Measurements from ENCODE around the gene SFMBT2.

Gene SFMBT2

GRCh38 chr10:7362471-7362870 is 48.4 kb downstream of the SFMBT2 start:
- DNase-seq, result no peak

DNA sequence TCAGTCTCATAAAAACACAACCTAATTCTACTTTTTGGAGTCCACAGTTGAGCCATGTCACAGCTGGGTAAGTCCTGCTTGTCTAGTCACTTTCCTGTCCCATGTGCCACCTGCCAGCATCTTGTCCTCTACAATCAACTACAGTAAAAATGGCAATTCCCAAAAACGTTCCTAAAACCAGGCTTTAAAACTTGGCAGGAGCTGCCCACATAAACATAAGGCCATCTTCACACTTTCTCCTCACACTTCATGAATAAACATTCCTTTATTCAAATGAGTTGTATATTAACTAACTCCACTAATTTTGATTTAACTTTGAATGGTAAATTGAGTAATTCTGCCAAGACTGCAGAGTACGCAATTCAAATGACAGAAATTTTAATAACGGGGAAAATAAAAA is 49.5 kb downstream of the SFMBT2 start:
- no peak for DNase-seq

- no peak for DNase-seq
Measured at GRCh38 chr10:7359954-7360353, 50.9 kb downstream of the SFMBT2 start.

DNA sequence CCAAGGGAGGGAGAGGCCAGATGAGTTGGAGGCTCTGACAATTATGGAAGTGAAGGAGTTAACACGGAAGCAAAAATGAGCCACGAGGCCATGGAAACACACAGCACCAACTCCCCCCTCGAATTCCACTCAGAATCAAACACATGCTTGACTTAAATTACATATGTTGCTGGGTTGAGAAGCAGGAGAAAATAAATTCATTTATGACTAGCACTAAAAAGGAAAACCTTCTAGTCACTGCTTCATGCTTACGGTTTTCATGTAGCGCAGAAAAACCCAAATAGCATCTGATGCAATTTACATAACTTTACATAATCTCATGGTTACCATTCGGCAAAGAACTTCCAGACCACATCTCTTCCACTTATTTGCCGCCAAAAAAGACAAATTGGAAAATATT is 51.5 kb downstream of the SFMBT2 start:
- DNase-seq, result no peak

GRCh38 chr10:7357193-7357592 is 53.6 kb downstream of the SFMBT2 start:
- DNase-seq, result no peak

DNA sequence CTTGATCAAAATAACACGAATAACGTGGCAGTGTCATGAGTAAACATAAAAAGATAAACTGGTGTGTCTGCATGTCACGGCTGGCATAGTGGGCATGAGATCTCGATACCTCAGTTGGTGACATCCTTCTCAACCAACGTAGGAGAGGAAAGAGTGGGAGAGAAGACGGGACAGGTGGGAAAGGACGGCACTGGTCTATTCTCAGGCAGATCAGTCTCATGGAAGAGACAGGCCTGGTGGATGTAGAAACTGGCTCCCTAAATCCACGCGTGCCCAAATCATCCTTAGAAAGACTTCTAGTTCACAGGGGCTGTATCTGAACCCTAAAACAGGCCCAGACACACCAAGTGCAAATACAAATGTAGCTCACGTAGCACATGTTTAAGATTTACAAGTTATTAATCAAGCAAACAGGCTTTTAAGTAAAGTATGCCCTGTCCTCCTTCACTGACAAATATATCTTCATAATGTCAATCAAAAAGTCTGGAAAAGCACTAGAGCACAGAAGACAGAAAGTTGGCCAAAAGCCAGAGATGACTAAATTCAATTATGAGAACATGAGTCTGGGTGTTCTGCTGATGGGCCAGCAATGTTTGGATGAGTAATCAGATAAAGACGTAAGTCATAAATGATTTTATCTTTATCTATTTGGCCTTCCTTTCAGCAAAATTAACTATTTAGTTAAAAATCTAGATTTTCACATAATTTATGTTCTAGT is 56.3 kb downstream of the SFMBT2 start:
- no peak for DNase-seq

- DNase-seq, result no peak
Measured at GRCh38 chr10:7351894-7352293, 58.9 kb downstream of the SFMBT2 start.

DNA sequence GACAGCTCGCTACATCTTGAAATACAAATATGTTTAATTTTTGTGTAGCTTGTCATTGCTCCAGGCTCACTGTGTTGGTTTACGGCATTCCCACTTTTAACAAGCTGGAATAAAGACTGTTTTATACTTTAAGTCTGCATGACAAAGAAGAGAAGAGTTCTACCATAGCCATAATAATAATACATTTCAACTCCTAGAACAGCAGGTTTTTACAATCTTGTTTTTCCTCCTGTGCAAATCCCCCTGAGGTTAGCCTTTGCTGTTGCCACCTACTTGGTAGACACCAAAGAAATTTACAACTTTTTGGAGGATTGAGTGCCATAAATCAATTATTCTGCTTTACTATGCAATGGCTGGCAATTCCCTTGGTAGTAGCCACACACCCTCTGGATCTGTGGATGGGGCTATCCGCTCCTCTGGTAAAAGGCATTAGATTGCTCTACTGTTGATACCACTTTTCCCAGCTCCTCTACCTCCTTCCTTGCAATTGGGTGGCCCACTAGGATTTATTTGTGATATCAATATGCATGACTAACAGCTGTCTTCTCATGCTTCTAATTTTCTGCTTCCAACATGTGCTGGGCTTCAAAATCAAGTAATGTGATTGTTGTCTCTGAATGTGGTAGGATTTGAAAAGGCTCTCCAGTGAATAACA is 60.2 kb downstream of the SFMBT2 start:
- DNase-seq, result no peak

DNA sequence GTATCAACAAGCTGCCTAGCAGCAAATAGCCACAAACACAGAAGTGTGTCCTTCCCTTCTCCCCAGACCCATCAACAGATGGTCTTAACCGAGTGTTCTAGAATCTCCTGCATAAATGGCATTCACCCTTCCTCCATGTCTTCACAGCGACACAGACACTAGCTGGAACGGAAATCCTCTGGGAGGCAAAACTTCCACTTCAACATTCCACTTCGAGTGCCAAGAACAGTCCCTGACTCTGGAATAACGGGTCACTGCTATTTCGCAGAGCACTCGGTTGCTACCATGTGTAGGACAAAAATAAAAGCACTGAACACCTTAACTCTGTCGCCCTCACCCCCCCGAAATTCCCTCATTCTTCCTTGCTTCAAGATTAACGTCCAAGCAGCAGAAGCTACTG is 65.1 kb downstream of the SFMBT2 start:
- DNase-seq, result no peak

- DNase-seq, result no peak
Measured at GRCh38 chr10:7343040-7343439, 67.8 kb downstream of the SFMBT2 start.

- DNase-seq, result no peak
Measured at GRCh38 chr10:7340179-7340874, 70.5 kb downstream of the SFMBT2 start.

- DNase-seq, result no peak
Measured at GRCh38 chr10:7339510-7339909, 71.3 kb downstream of the SFMBT2 start.

- no peak for DNase-seq
Measured at GRCh38 chr10:7338469-7338868, 72.4 kb downstream of the SFMBT2 start.

DNA sequence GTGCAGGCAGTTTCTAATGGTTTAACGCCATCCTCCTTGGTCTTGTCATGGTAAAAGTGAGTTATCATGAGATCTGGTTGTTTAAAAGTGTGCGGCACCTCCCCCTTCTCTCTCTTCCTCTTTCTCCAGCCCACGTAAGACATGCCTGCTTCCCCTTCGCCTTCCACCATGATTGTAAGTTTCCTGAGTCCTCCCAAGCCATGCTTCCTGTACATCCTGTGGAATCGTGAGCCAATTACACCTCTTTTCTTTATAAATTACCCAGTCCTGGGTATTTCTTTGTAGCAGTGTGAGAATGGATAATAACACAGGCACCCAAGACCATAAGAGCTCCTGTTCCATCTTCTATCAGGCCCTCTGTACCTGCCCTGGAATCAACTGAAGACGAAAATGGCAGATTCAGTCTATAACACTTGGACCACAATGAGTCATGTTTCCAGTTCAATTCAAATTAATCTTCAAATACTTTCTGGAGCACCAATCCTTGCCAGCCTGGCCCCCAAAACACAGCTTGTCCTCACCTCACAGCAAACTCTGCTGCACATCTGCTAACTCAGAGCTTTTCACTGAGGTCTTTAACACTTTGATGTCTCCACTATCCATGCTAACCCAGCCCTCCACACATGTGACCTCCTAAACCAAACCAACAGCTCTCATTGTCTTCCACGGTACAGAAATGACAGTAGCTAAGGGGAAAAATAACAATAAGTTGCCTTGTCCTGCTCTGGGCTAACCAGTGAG is 73.2 kb downstream of the SFMBT2 start:
- DNase-seq, result no peak

GRCh38 chr10:7335977-7336376 is 74.9 kb downstream of the SFMBT2 start:
- DNase-seq, result no peak

DNA sequence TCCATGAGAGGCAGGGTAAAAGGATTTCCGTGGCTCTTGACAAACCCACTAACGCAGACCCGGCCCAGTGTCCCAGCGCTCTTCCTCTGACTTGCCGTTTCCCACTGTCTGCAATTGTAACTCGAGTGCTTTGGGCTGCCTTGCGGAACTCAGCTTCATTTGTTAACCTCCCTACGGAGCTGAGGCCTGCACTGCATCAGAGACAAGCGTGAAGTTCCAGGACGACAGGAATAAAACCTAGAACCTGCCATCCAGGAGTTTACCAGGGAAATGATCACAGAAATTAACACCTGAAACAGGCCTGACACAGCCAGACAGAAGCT is 76.2 kb downstream of the SFMBT2 start:
- DNase-seq, result no peak

DNA sequence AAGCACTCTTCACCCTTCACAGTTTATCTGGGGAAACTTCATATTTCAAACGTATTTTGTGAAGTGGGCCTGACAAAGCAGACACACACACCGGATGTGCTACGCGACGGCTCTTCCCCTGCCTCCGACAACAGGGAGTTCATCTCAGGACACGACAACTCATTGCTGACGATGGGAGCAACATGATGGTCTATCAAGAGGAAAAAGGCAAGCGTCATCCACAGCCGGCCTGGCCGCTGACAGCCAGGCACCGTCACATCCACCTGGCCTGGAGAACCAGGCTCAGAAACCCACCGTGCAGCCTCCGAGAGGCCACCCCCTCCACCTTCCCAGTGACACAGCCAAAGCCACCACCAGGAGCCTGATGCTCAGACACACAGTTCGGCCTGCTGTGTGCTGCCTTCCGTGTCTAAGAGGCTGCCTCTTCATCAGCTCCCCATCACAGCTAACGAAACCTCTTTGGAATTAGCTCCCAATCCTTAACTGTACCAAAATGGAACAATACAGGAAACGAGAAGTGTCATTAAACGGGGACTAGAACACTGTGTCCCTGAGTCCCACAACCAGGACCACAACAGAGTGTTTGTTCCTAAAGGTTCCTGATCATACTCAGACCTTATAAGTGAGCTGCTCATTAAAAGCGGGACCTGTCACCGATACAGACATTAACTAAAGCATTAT is 76.7 kb downstream of the SFMBT2 start:
- no peak for DNase-seq

DNA sequence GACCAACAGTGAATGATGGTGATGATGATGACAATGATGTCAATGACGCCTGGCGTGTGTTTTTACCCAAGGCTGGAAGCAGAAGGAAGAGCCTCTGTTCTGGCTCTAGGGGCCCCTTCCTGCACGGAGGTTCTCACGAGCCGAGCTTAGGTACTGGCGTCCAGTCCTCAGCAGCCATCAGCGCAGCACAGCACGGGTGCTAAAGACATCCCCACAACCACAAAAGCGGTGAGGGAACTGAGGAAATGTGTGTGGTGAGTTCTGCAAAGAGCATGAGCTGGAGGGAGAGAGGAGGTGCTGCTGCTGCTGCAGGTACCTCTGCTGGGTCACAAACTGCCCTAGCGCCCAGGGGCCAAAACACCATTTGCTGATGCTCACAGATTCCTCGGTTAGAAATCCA is 81.6 kb downstream of the SFMBT2 start:
- no peak for DNase-seq

- no peak for DNase-seq
Measured at GRCh38 chr10:7327885-7328284, 82.9 kb downstream of the SFMBT2 start.

DNA sequence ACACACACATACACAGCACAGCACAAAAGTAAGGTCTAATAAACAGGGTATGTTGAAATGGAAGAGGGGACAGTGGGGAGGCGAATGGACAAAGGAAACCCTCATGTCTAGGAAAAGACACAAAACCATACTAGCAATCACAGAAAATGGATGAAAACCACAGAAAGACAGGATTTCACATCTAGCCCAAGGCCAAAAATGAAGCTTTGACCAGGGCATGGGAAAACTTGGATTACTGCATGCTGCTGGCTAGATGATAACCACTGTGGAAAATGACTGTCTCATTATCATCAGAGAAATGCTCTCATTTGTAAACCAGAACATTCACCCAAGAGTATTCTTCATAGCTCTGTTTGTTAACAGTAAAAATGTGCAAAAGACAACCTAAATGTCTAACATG is 88.2 kb downstream of the SFMBT2 start:
- no peak for DNase-seq

DNA sequence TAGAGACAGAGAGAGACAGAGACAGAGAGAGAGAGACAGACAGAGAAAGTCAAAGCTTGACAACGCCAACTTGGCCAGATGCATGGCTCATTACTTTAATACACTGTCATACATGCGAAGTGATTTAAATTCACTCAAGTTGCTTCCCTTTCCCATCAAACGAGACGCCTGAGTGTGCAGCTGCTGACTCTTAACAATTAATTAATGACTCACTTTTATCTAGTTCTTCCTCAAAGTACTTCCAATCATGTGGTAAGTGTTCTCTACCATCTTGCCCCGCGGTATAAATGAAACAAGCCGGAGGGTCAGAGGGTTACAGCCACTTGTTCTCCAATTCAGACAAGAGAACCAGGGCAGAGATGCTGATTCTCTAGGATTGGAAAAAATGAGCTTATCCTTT is 90.8 kb downstream of the SFMBT2 start:
- DNase-seq, result no peak

- no peak for DNase-seq
Measured at GRCh38 chr10:7319632-7320031, 91.2 kb downstream of the SFMBT2 start.

DNA sequence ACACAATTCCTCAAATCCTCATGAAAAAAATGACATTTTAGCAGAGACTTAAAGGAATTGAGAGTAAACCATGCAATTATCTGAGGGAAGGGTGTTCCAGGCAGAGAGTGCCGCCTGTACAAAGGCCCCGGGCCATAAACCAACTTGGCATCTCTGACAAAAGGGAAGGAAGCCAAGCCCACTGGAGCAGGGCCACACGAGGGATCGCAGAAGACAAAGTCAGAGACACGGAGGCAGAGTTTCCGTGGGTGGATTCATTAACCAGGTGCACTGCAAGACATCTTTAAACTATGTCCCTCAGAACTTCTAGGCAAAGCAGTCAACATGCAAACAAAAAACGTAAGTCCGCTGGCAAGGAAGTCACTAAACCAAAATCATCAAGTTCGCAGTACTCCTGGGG is 92.0 kb downstream of the SFMBT2 start:
- DNase-seq, result no peak

All from NCI-H1694 (cell line).